GM21423 (cell line): Measurements from ENCODE around the gene GYPC.

Experiments used
- ATAC-seq: cut with Tn5 transposase; IDR thresholded peaks from one replicate; pipeline ENCODE4 v1.9.1; 2021; ENCODE audit warnings: mild to moderate bottlenecking, moderate library complexity; ENCODE audit not compliant: unreplicated experiment

GYPC gene

GRCh38 chr2:126649101-126649500 is 6.9 kb upstream of the GYPC start:
- no peak for ATAC-seq

- ATAC-seq: no peak
These were observed 5.0 kb upstream of the GYPC start for GRCh38 chr2:126650994-126651393.

DNA sequence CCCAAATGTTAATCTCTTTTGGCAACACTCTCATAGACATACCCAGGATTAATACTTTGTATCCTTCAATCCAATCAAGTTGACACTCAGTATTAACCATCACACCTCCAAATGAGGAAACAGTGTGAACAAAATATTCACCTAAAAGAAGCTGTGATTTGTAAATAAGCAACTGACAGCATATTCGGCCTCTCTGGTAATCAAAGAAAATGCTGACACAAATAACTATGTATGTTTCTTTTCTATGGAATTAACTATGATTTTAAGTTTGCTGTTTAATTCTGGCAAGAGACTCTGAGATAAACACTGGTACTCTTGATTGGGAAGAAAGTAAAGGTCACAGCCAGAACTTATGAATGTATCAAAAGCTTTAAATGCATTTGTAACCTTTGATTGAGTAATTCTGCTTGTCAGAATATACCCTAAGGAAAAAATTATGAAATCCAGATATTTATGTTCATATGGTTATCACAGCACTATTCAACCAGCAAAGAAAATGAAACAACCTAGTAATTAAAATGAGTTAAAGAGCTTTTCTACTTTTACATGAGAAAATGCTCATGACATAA is 3.6 kb upstream of the GYPC start:
- no peak for ATAC-seq

DNA sequence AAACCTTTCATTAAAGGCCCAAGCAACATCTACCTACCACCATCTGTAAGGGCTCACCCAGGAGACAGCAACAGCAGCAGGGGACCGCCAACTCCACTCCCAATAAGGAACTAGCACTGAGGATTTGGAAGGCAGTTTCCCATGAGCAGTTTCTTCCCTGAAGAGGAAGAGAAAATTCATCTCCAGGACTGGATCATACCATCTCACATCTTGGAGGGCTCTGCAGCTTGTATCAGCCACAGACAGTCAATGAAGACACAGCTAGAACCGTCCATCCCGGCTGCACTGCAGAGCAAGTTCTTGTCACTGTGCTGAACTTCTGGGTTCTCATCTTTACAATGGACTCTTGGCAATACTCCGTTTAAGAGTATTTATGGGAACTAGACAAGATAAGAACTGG is 2.8 kb upstream of the GYPC start:
- ATAC-seq: no peak

- no peak for ATAC-seq
These were observed 2.2 kb upstream of the GYPC start for GRCh38 chr2:126653761-126654160.

DNA sequence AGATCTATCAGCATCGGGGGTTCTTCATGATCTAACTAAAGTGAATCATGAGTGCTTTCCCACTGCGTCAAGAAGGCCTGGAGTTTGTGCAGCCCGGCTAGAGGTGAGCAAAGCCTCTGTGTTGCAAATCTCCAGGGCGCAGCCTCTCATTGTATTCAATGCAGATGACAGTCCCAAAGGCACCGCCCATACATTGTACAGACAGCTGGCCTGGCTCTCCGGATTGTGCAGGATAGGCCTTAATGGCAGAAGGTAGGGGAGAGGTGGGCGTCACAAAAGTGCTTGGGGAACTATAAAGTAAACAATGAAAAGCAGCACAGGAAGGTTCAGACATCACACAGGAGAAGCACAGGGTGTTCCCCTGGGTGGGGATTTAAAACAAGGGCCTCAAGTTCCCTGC is 907 bp upstream of the GYPC start:
- no peak for ATAC-seq

GRCh38 chr2:126656431-126657147 is 631 bp downstream of the GYPC start:
- ATAC-seq: peak; percentile 11

- peak; percentile 1 for ATAC-seq
These were observed 1.2 kb downstream of the GYPC start for GRCh38 chr2:126657148-126657635.

- peak; percentile 69 for ATAC-seq
These were observed 1.8 kb downstream of the GYPC start for GRCh38 chr2:126657636-126658318.

DNA sequence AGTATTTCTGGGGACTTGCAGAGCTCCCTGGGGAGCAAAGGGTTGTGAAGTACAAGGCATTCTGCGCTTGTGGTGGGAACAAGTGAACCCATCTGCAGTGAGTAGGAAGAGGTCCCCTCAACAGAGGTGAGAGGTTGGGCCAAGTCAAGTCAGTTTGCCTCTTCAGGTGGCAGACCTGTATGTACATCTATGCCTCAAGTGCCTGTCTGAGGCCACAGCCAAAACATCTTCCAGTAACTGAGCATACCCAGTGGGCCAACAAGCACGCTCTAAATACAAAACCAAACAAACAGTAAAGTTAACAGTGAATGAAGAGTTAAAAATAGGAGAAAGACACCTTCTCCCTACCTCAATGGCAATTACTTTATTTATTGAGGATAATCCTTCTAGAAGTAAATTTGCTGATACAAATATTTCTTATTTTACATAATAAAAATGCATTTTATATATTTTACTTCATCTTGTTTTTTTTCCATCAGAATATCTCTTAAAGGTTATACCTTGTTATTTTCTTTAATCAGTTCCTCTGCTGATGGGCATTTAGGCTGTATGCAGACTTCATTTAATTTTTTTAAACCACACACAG is 2.5 kb downstream of the GYPC start:
- peak; percentile 3 for ATAC-seq

DNA sequence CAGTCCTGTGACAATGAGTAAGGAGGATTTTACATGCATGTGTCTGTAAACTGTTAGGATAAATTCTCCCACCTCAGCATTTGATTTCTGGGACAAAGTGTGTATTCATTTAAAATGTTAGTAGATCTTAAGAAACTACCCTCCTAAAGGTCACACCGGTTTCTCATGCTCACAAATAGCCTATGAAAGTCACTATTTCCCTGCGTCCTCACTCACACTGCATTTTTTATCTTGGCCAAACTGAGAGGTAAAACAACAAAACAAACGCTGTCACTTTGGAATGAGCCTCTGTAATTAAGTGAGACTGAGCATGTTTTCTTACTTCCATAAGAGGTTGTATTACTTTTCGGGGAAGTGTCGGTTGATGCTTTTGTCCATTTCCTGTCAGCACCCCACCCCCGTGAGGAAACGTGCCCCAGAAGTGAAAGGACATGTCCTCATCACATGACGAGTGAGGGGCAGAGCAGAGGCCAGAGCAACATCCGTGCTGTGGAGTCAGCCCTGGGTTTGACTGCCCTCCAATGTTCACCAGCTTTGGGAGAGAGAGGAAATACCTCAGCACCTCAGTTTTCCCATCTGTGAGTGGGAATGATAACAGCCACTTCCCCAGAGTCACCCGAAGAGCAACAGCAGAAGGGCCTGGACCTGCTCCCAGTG is 3.1 kb downstream of the GYPC start:
- peak; percentile 48 for ATAC-seq

GRCh38 chr2:126659562-126660467 is 3.9 kb downstream of the GYPC start:
- no peak for ATAC-seq

DNA sequence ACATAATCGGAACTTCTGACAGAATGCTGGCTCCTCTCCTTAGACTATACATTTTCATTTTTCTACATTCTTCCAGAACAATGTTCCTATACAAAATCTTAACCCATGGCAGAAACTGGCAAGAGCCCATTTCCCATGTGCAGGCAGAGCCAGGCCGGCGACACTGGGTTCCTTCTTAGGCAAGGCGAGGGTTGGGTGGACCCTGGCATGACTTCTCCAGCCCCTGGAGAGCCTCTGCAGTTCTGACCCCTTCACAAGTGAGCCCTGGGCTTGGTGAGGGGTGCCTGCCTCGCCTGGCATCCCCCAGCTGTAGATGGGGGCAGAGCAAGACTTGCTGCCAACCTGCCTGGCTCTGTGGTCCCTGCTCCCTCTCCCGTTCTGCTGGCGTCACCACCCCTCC is 5.0 kb downstream of the GYPC start:
- ATAC-seq: no peak

- no peak for ATAC-seq
These were observed 5.9 kb downstream of the GYPC start for GRCh38 chr2:126661702-126662500.

DNA sequence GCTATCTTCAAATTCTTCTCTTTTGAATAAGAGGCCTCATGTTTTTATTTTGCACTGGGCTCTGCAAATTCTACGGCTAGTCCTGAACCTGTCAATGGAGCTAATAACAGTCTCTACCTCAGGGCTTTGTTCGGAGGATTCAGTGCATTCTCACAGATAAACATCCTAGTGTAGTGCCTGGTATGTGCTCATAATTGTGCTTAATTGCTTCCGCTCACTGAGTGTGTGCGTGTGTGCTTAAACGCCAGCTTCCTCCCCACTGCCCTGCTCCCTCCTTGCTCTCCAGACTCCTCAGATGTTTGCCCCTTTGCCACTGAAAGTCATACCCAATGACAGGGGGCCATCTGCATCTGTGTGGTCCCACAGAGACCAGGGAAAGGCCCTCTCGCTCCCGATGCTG is 6.7 kb downstream of the GYPC start:
- ATAC-seq: no peak

- no peak for ATAC-seq
These were observed 7.4 kb downstream of the GYPC start for GRCh38 chr2:126663184-126663963.

DNA sequence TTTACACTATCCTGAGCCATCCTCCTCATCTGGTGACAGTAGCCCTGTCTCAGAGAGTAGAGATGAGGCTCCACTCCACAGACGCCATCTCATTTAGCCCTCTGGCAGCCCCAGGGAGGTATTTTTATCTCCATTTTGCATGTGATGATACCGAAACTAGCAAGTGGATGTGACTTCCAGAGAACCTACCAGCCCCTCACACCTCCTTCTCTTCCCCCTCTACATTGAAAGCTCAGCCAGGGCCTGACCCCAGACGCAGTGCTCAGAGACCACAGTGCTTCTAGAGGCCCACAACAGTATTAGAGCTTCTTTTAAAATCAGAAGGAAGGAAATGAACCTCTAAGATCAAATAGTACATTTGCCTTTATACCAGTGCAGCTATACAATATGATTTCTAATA is 8.3 kb downstream of the GYPC start:
- ATAC-seq: peak; percentile 77

- ATAC-seq: peak; percentile 22
These were observed 8.7 kb downstream of the GYPC start for GRCh38 chr2:126664639-126665038.

GRCh38 chr2:126665483-126665882 is 9.5 kb downstream of the GYPC start:
- ATAC-seq: no peak
